ENCODE data around the gene EGFR. TPM values are rescaled to one million over a fixed set of nuclear protein-coding genes. Genes with fewer than 3 reads are reported as not detected.
"Not testable (repeated sequence)": the region's sequence is repeated elsewhere in the genome, so short reads cannot be mapped to it uniquely, and the experiment has no call there.

EGFR gene
- total RNA-seq, 2 experiments from 2014 or later, result not detected

DNA sequence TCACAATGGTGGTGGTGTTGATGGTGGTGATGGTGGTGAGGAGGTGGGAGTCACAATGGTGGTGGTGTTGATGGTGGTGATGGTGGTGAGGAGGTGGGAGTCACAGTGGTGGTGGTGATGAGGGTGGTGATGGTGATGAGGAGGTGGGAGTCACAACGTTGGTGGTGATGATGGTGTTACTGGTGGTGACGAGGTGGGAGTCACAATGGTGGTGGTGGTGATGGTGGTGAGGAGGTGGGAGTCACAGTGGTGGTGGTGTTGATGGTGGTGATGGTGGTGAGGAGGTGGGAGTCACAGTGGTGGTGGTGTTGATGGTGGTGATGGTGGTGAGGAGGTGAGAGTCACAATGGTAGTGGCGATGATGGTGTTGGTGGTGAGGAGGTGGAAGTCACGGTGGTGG, 148.5 kb downstream of the EGFR start:
- H3K4me3 Mint-ChIP-seq, H3K27me3 Mint-ChIP-seq, H3K9me3 Mint-ChIP-seq, DNase-seq, H3K36me3 Mint-ChIP-seq, H3K27ac Mint-ChIP-seq, H3K4me1 Mint-ChIP-seq: not testable (repeated sequence)

DNA sequence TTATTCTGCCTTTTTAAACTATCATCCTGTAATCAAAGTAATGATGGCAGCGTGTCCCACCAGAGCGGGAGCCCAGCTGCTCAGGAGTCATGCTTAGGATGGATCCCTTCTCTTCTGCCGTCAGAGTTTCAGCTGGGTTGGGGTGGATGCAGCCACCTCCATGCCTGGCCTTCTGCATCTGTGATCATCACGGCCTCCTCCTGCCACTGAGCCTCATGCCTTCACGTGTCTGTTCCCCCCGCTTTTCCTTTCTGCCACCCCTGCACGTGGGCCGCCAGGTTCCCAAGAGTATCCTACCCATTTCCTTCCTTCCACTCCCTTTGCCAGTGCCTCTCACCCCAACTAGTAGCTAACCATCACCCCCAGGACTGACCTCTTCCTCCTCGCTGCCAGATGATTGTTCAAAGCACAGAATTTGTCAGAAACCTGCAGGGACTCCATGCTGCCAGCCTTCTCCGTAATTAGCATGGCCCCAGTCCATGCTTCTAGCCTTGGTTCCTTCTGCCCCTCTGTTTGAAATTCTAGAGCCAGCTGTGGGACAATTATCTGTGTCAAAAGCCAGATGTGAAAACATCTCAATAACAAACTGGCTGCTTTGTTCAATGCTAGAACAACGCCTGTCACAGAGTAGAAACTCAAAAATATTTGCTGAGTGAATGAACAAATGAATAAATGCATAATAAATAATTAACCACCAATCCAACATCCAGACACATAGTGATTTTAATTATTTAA, 151.7 kb downstream of the EGFR start:
- DNase-seq, result no peak
- peaks cover 4% of the 10 kb centered on the region for H3K27me3 Mint-ChIP-seq
- no peak overlapping the region for H3K4me3 Mint-ChIP-seq
- H3K36me3 Mint-ChIP-seq, result no peaks in the 10 kb centered on the region
- no peak overlapping the region for H3K27ac Mint-ChIP-seq
- H3K9me3 Mint-ChIP-seq, result peaks cover 8% of the 10 kb centered on the region
- H3K4me1 Mint-ChIP-seq, result no peaks in the 10 kb centered on the region

DNA sequence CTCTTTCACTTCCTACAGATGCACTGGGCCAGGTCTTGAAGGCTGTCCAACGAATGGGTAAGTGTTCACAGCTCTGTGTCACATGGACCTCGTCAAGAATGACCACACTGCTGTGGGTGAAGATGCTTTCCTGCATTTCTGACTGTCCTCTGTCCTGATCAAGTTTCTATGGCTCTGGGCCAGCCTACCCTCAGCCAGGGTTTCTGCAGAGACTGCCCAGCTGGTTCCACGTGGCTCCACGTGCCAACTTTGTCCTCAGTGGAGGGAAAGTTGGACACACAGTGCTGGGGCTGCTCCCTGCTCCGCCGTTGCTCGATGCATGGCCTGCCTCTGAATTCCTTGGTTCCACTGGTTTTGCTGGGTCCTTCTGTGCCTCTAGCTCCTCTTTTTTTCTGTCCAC, 152.3 kb downstream of the EGFR start:
- Mint-ChIP-seq H3K27me3 (peaks cover 4% of the 10 kb centered on the region), H3K36me3 (no peaks in the 10 kb centered on the region), H3K4me3 (no peak overlapping the region), H3K9me3 (peaks cover 8% of the 10 kb centered on the region), H3K4me1 (no peaks in the 10 kb centered on the region), H3K27ac (no peak overlapping the region)
- DNase-seq, result no peak

DNA sequence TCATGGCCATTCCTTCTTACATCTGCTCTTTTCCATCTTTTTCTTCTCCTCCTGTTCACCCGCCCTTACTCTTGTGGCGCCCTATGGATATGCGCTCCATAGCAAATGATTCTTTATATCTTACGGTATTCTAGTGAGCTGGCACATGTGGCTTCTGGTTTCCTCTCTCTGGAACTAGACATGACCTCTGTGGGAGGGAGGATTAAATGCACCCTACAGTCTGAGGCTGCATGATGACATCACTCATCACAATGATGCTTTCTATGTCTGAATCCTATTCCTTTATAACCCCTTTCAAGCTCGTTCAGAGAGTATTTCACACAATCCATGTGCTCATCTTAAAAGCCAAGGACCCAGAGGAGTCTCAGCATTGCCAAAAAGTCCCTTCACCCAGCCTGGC, 153.3 kb downstream of the EGFR start:
- H3K27ac Mint-ChIP-seq, result no peak overlapping the region
- DNase-seq, result no peak
- H3K27me3 Mint-ChIP-seq, result peaks cover 4% of the 10 kb centered on the region
- no peak overlapping the region for H3K4me3 Mint-ChIP-seq
- no peaks in the 10 kb centered on the region for H3K4me1 Mint-ChIP-seq
- H3K9me3 Mint-ChIP-seq, result peaks cover 2% of the 10 kb centered on the region
- H3K36me3 Mint-ChIP-seq, result no peaks in the 10 kb centered on the region

DNA sequence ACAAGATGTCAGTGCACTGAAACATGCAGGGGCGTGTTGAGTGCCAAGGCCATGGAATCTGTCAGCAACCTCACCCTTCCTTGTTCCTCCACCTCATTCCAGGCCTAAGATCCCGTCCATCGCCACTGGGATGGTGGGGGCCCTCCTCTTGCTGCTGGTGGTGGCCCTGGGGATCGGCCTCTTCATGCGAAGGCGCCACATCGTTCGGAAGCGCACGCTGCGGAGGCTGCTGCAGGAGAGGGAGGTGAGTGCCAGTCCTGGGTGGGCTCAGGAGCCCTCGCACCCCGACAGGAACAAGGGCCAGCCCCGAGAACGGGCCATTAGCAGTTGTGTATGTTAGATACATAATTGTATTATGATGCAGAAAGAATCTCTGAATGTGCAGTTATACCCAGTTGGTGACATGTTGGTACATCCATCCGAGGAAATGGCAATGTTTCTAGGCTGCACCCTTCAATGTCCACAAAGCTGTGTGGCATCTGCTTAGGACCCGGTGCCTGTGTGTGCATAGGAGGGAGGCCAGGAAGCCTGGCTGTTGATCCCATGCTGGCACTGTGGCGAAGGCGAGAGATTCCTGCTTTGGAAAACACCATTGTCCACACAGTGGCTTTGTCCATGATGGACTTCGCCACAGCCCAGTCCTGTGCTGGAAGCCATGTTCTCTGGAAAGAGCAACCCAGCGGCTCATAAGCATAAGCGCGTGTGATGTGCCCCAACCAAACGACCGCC, 154.2 kb downstream of the EGFR start:
- H3K9me3 Mint-ChIP-seq, result no peaks in the 10 kb centered on the region
- peaks cover 4% of the 10 kb centered on the region for H3K27me3 Mint-ChIP-seq
- no peak overlapping the region for H3K27ac Mint-ChIP-seq
- H3K4me3 Mint-ChIP-seq, result no peak overlapping the region
- no peak for DNase-seq
- no peaks in the 10 kb centered on the region for H3K36me3 Mint-ChIP-seq
- H3K4me1 Mint-ChIP-seq, result no peaks in the 10 kb centered on the region

DNA sequence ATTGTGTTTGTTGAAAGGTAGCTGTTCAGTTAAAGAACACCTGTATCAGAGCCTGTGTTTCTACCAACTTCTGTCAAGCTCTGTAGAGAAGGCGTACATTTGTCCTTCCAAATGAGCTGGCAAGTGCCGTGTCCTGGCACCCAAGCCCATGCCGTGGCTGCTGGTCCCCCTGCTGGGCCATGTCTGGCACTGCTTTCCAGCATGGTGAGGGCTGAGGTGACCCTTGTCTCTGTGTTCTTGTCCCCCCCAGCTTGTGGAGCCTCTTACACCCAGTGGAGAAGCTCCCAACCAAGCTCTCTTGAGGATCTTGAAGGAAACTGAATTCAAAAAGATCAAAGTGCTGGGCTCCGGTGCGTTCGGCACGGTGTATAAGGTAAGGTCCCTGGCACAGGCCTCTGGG, 154.9 kb downstream of the EGFR start:
- no peaks in the 10 kb centered on the region for H3K36me3 Mint-ChIP-seq
- peaks cover 4% of the 10 kb centered on the region for H3K27me3 Mint-ChIP-seq
- no peak for DNase-seq
- no peak overlapping the region for H3K27ac Mint-ChIP-seq
- no peak overlapping the region for H3K4me3 Mint-ChIP-seq
- no peaks in the 10 kb centered on the region for H3K4me1 Mint-ChIP-seq
- no peaks in the 10 kb centered on the region for H3K9me3 Mint-ChIP-seq

DNA sequence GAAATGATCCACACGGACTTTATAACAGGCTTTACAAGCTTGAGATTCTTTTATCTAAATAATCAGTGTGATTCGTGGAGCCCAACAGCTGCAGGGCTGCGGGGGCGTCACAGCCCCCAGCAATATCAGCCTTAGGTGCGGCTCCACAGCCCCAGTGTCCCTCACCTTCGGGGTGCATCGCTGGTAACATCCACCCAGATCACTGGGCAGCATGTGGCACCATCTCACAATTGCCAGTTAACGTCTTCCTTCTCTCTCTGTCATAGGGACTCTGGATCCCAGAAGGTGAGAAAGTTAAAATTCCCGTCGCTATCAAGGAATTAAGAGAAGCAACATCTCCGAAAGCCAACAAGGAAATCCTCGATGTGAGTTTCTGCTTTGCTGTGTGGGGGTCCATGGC, 155.6 kb downstream of the EGFR start:
- no peak for DNase-seq
- H3K36me3 Mint-ChIP-seq, result no peaks in the 10 kb centered on the region
- no peaks in the 10 kb centered on the region for H3K4me1 Mint-ChIP-seq
- H3K9me3 Mint-ChIP-seq, result no peaks in the 10 kb centered on the region
- no peak overlapping the region for H3K4me3 Mint-ChIP-seq
- H3K27ac Mint-ChIP-seq, result no peak overlapping the region
- H3K27me3 Mint-ChIP-seq, result peaks cover 4% of the 10 kb centered on the region

DNA sequence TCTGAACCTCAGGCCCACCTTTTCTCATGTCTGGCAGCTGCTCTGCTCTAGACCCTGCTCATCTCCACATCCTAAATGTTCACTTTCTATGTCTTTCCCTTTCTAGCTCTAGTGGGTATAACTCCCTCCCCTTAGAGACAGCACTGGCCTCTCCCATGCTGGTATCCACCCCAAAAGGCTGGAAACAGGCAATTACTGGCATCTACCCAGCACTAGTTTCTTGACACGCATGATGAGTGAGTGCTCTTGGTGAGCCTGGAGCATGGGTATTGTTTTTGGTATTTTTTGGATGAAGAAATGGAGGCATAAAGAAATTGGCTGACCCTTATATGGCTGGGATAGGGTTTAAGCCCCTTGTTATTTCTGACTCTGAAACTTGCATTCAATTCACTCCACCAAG, 156.0 kb downstream of the EGFR start:
- Mint-ChIP-seq H3K36me3 (no peaks in the 10 kb centered on the region), H3K4me3 (no peak overlapping the region), H3K9me3 (no peaks in the 10 kb centered on the region), H3K27ac (no peak overlapping the region), H3K4me1 (no peaks in the 10 kb centered on the region), H3K27me3 (peaks cover 4% of the 10 kb centered on the region)
- DNase-seq, result no peak

DNA sequence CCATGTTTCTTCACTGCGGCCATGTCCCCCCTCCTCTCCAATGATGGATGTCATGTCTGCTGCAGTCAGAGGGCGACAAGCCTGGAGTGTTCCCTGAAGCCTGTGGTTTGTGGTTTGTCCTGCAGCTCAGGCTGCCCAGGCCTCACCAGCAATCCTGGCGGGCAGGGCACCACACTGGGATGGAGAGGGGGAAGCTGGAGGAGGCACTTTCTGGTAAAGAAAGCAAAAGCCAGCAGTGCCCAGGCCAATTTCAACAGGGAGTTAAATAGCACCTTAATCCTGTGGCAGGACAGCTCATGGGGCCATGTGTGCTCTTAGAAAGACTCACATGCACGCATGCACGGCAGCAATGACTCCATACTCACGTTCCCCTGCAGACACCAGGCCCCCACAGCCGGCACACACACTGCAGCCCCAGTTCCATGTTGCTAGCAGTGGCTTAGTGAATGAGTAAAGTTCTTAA, 158.3 kb downstream of the EGFR start:
- Mint-ChIP-seq H3K27me3 (peaks cover 4% of the 10 kb centered on the region), H3K36me3 (no peaks in the 10 kb centered on the region), H3K27ac (no peak overlapping the region), H3K4me3 (no peak overlapping the region), H3K4me1 (no peaks in the 10 kb centered on the region), H3K9me3 (no peaks in the 10 kb centered on the region)
- no peak for DNase-seq

DNA sequence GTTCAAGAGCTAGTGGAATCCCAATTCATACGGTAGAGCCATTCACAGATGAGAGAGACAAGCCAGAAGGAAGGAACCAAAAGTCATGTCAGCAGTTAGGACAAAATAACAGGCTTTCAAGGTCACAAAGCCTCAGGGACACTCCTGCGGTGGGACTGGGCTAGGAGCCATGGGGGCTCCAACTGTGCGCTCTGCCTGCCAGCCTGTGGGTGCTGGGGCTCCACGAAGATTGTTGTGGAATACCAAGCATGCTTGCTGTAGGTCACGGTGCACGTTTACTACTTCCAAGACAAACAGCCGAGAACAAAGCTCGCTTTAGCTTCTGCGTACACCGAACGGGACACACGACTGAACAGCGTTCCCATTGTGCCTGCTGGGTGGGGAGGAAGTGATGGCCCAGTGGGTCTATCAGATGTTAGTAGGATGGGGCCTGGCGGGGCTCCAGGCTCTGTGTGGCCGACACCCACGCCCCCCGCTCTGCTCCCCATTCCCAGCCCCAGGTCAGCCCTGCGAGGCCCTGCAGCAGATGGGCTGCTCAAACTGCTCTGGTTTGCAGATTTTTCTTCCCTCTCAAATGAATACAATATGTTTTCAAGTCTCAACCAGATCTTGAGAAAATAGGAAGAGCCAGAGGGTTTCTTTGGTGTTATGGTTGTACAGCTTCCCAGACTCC, 158.9 kb downstream of the EGFR start:
- no peak for DNase-seq
- no peaks in the 10 kb centered on the region for H3K9me3 Mint-ChIP-seq
- no peak overlapping the region for H3K4me3 Mint-ChIP-seq
- H3K27ac Mint-ChIP-seq, result no peak overlapping the region
- H3K36me3 Mint-ChIP-seq, result no peaks in the 10 kb centered on the region
- peaks cover 4% of the 10 kb centered on the region for H3K27me3 Mint-ChIP-seq
- H3K4me1 Mint-ChIP-seq, result no peaks in the 10 kb centered on the region

DNA sequence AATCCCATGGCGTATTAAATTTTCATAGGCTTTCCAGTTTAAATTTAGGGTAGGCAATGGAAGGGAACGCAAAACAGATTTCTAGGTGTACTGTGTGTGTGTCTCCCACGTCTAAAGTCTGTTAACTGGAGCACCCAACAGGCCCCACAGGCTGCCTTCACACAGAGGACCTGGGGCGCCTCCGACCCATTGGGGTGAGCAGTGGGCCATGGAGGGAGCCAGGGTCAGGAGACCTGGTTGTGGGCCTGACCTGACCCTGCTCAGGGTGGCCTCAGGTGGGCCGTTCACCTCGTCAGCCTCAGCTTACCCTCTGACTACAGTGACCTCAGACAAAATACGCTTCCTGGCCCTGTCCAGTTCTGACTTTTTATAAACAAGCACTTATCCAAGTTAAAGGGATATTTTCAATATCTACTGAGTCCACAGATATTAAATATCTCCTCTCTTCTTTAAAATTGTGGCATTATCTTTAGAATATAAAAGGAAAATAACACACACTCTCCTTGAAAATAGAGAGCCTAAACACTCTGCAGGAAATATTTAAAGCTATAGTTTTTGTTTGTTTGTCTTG, 159.6 kb downstream of the EGFR start:
- no peaks in the 10 kb centered on the region for H3K4me1 Mint-ChIP-seq
- H3K27me3 Mint-ChIP-seq, result peaks cover 4% of the 10 kb centered on the region
- no peaks in the 10 kb centered on the region for H3K9me3 Mint-ChIP-seq
- DNase-seq, result no peak
- H3K36me3 Mint-ChIP-seq, result no peaks in the 10 kb centered on the region
- H3K4me3 Mint-ChIP-seq, result no peak overlapping the region
- H3K27ac Mint-ChIP-seq, result no peak overlapping the region

DNA sequence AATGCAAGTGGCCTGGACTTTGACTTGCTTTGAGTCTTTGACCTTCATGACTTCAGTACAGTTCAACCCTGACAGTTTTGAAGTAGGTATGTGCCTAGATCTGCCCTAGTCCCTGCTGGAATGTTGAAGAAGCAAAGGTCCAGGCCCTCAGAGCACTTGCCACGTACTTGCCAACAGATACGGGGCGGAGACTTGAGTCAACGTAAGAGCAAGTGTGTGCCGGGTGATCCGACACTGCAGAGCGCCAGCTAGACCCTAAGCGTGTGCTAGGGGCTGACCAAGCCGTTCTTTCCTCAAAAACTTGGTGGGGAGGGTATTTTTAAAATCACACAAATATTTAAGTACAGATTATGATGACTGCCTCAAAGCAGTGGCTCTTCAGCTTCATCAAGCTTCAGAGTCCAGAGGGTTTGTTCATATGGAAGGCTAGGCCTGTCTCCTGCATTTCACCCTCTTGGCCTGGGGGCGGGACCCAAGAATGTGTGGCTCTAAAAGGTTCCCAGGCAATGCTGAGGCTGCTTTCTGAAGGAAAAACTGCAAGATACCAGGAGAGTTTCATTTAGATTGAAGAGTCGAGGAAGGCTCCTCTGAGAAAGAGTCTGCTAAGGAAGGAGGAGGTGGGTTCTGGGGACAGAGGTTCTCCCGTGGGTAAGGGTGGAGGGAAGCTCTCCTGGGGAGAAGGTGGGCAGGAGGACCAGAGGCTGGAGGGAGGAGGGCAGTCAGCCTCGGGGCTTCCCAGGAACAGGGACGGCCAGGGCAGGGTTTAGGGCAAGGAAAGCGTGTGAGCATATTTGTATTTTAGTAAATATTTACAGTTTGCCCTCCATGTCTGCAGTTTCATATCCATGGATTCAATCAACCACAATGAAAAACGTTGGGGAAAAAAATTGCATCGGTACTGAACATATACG, 160.3 kb downstream of the EGFR start:
- no peak for DNase-seq
- H3K4me1 Mint-ChIP-seq, result no peaks in the 10 kb centered on the region
- no peaks in the 10 kb centered on the region for H3K9me3 Mint-ChIP-seq
- H3K27ac Mint-ChIP-seq, result no peak overlapping the region
- no peaks in the 10 kb centered on the region for H3K36me3 Mint-ChIP-seq
- H3K4me3 Mint-ChIP-seq, result no peak overlapping the region
- peaks cover 4% of the 10 kb centered on the region for H3K27me3 Mint-ChIP-seq

DNA sequence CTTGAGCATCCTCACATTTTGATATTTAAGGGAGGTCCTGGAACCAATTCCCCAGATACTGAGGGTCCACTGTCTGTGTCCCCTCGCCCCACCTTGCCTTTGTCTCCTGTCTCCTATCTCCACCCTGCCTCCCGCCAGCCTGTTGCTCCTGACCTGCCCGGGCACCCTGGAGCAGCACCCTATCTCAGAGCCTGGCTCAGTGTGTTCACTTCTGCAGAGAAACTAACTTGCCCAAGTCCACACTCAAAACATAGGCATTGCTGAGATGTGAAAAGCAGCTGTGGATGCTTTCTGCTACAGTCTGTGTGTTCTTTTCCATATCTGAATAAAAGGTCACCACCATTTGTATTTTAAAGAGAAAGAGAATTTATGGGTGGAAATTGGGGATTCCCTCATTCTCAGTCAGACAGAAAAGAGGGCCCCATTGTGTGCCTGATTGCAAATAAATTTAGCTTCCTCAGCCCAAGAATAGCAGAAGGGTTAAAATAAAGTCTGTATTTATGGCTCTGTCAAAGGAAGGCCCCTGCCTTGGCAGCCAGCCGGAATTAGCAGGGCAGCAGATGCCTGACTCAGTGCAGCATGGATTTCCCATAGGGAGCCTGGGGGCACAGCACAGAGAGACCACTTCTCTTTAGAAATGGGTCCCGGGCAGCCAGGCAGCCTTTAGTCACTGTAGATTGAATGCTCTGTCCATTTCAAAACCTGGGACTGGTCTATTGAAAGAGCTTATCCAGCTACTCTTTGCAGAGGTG, 161.3 kb downstream of the EGFR start:
- H3K27me3 Mint-ChIP-seq, result peaks cover 4% of the 10 kb centered on the region
- no peaks in the 10 kb centered on the region for H3K4me1 Mint-ChIP-seq
- H3K36me3 Mint-ChIP-seq, result no peaks in the 10 kb centered on the region

DNA sequence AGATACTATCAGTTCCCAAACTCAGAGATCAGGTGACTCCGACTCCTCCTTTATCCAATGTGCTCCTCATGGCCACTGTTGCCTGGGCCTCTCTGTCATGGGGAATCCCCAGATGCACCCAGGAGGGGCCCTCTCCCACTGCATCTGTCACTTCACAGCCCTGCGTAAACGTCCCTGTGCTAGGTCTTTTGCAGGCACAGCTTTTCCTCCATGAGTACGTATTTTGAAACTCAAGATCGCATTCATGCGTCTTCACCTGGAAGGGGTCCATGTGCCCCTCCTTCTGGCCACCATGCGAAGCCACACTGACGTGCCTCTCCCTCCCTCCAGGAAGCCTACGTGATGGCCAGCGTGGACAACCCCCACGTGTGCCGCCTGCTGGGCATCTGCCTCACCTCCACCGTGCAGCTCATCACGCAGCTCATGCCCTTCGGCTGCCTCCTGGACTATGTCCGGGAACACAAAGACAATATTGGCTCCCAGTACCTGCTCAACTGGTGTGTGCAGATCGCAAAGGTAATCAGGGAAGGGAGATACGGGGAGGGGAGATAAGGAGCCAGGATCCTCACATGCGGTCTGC, 162.2 kb downstream of the EGFR start:
- DNase-seq, result no peak
- H3K27me3 Mint-ChIP-seq, result no peaks in the 10 kb centered on the region
- H3K9me3 Mint-ChIP-seq, result no peaks in the 10 kb centered on the region
- H3K27ac Mint-ChIP-seq, result no peak overlapping the region
- H3K4me1 Mint-ChIP-seq, result no peaks in the 10 kb centered on the region
- no peaks in the 10 kb centered on the region for H3K36me3 Mint-ChIP-seq
- H3K4me3 Mint-ChIP-seq, result no peak overlapping the region

More for the DNA sequence above, 161.3 kb downstream of the EGFR start:
- Mint-ChIP-seq H3K27ac (no peak overlapping the region), H3K9me3 (no peaks in the 10 kb centered on the region), H3K4me3 (no peak overlapping the region)
- no peak for DNase-seq
